SU-DHL-6 (cell line): ENCODE results near the gene COMMD7.

Source experiments
- EZH2phosphoT487 ChIP-seq: fragments of 200-600 bp; sonication (generic), shearing (Covaris generic); conservative IDR thresholded peaks from 2 replicates; pipeline ENCODE4 v1.6.1; 2018; ENCODE audit warnings: mild to moderate bottlenecking, antibody characterized with exemption, low read length, moderate library complexity, mixed read lengths
- TF ChIP-seq, protein P1 (sequence below): fragments of 200-600 bp; sonication (generic); IDR thresholded peaks from one replicate; pipeline ENCODE4 v1.5.1; 2017; ENCODE audit warnings: antibody characterized with exemption, mild to moderate bottlenecking, low read length, moderate library complexity; ENCODE audit not compliant: insufficient read depth, poor library complexity, severe bottlenecking

DNA sequence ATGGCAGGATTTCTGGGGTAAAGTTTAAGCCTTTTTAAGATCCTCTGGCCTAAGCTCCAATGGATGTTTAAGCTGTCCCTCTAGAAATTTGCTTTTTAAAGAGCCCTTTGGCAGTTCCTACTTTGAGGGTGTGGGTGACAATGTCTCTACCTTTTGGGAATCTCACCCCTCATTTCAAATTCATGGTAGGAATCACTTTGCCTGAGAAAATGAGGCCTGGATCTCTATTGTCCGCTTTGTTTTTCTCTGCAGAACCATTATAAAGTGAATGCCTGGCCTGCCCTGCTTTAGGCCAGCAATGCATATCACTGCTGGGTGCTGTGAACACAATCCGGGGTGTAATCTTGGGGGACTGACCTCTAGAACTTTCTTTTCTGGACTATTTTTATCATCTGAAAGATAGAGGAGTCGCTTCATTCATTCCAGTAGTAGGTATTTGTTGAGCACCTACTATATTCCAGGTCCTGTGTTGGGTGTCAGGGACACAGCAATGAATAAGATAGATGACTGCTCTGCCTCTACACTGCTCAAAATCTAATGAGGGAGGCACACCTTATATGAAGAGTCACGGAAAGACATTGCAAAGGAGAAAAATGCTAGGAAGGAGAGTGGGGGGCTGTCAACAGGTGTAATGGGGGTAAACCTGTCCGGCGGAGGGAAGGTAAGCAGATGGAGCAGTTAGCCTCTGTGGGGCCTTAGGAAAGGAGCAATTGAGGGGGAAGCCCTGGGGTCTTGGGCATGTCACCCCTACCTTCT lies 8.6 kb upstream of the COMMD7 start:
- TF ChIP-seq, protein P1, sequence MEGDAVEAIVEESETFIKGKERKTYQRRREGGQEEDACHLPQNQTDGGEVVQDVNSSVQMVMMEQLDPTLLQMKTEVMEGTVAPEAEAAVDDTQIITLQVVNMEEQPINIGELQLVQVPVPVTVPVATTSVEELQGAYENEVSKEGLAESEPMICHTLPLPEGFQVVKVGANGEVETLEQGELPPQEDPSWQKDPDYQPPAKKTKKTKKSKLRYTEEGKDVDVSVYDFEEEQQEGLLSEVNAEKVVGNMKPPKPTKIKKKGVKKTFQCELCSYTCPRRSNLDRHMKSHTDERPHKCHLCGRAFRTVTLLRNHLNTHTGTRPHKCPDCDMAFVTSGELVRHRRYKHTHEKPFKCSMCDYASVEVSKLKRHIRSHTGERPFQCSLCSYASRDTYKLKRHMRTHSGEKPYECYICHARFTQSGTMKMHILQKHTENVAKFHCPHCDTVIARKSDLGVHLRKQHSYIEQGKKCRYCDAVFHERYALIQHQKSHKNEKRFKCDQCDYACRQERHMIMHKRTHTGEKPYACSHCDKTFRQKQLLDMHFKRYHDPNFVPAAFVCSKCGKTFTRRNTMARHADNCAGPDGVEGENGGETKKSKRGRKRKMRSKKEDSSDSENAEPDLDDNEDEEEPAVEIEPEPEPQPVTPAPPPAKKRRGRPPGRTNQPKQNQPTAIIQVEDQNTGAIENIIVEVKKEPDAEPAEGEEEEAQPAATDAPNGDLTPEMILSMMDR: no peak
- no peak for TF ChIP-seq EZH2phosphoT487
